GM19438 (cell line): ENCODE results near the gene DPPA2.

Experiments used
- ATAC-seq: cut with Tn5 transposase; IDR thresholded peaks from one replicate; pipeline ENCODE4 v1.9.1; 2021; ENCODE audit warnings: low read depth; ENCODE audit not compliant: unreplicated experiment

The DPPA2 gene

GRCh38 chr3:109325657-109326056 is 9.3 kb upstream of the DPPA2 start:
- ATAC-seq: no peak

GRCh38 chr3:109325109-109325508 is 8.8 kb upstream of the DPPA2 start:
- no peak for ATAC-seq

DNA sequence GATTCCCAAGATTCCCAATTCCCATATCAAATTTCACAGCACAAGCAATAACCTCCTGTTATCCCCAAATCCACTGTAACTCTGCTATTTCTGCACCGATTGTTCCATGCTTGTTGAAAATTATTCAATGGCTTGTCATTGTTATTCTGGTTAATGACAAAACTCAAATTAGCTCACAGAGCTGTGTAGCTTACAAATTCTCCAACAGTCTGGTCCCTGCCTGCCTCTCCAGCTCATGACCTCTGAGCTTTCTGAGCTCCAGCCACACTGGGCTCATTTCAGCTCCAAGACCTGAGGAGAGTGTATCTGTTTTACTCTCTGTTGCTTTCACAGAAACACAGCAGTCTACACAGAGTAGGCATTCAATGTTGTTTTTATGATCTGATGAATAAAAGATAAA is 3.3 kb downstream of the DPPA2 start:
- no peak for ATAC-seq

GRCh38 chr3:109297496-109297895 is 18.8 kb downstream of the DPPA2 start:
- no peak for ATAC-seq

- ATAC-seq: no peak
These were observed 32.2 kb downstream of the DPPA2 start for GRCh38 chr3:109284071-109284470.

GRCh38 chr3:109278546-109278945 is 37.8 kb downstream of the DPPA2 start:
- no peak for ATAC-seq

DNA sequence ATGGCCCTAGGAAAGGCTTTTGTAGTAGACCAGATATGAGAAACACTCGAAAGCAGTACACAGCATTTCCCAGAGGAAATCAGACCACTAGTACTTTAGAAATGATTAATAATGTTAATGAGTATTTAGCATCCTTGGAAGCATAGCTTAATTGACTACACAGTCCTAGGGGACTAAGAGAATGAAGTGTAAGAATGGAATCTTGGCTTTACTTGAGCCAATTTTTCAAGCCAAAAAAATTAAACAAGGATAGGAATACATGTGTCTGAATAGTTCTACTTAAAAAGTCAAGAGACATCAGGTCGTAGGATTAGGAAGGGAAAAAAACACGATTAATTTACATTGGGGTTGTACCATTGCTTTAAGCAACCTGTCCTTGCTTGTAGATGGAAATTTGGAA is 38.2 kb downstream of the DPPA2 start:
- ATAC-seq: no peak

DNA sequence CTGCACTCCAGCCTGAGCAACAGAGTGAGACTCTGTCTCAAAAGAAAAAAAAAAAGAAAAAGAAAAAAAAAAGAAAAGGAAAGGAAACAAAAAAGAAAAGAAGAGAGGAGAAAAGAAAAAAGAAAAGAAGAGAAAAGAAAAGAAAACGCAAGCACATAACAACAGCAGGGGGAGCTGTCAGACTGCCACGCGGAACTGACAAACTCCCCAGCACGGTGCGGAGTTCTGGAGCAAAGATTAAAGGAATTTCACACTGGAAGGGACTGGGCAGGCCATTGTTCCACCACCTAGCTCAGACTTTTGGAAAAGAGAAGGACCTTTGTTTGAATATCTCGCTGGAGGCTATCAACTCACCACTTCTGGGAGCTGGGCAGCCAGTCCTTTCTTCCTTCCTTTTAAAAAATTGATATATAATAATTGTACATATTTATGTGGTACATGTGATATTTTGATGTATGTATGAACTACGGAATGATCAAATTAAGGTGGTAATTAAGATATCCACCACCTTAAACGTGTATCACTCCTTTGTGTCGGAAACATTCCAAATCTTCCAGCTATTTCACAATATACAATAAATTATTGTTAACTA is 40.5 kb downstream of the DPPA2 start:
- ATAC-seq: no peak

DNA sequence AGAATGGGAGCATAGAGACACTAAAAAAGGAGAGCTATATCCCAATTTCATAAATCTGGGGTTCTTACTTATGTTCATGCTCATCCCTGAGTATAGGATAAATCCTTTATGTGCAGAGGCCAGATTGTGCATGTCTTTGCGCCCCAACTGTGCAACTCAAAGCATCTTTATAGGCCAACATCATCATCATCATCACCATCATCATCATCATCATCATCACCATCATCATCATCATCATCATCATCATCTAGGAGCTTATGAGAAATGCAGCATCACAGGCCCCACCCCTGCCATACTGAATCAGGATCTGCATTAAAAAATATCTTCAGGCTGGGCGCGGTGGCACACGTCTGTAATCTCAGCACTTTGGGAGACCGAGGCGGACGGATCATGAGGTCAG is 45.5 kb downstream of the DPPA2 start:
- no peak for ATAC-seq

DNA sequence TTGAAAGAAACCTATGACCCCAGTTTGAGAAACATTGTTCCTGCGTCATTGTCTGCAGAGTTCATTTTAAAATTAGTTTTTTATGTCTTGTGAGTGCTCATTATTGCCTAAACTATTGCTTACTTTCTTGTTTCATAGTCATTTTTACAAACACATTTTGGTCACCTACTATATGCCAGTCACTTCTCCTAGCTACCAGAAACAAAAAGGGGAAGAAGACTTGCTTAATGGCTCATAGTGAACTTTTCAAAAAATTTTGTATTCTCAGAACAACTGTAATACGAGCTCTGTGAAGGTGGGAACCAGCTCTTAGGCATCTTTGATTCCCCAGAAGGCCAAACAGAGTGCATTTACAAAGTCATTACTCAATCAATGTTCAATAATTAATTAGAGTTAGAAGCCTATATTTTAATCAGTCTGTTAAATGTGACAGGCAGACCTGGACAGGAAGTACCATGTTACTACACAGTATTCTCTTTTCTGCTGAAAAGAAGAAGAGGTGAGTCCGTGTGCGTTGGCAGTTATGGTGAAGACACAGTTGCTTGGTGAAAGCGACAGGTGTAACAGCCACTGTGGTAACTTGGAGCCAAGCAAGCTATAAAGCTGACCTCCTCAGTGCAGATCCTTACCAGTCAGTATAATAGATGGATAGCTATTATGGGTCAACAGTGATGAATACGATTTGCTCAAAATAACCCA is 46.6 kb downstream of the DPPA2 start:
- no peak for ATAC-seq

DNA sequence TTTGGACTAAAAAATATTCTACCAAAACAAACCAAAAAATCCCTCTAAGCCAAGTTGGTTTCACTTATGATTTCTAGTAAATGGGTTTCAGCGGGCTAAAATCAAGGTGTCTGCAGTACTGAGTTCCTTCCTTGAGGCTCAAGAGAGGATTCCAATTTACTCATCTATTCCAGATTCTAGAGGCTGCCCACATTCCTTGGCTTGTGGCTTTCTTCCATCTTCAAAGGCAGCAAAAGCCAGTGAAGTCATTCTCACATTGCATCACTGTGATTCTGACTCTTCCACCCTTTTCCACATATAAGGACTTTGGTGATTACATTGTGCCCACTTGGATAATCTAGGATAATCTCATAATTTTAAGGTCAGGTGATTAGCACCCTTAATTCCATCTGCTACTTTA is 48.1 kb downstream of the DPPA2 start:
- ATAC-seq: no peak

- no peak for ATAC-seq
These were observed 51.0 kb downstream of the DPPA2 start for GRCh38 chr3:109265295-109265694.

DNA sequence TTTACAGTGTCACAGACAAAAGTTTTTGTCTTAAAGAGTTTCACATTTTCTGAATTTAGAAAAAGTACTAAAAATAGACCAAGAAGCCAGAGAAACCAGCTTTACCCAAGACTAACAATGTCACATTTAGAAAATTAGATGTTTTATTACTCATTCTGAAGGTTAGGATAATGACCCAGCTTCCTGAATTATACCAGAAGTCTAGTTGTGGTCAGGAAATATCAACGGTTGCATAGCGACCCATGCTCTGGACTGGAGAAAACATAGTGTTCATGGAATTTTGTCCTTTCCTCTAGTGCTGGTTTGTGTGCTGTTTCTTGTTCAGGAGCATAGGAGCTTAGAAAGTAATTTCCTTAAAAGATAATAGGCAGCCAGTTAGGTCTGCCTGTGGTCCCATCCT is 59.0 kb downstream of the DPPA2 start:
- no peak for ATAC-seq

- no peak for ATAC-seq
These were observed 61.5 kb downstream of the DPPA2 start for GRCh38 chr3:109254770-109255169.

DNA sequence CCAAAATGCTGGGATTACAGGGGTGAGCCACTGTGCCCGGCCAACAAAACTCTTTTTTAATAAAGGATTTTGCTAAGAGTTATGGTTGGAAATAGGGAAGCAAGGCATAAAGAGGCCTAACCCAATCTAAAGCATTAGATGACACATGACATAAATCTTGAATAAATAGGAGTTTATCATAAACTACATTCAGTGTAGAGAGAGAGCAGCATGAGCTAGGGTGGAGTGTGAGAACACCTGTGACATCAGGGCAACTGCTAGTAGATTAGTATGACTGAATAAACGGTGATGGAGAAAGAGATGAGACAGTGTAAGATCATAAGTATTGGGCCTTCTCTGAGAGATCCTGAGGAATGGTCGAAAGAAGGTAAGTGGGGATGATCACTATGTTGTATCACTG is 63.7 kb downstream of the DPPA2 start:
- no peak for ATAC-seq
